HG02798 (cell line): ENCODE measurements around the gene ITPKA.
"Not testable (repeated sequence)": the region's sequence is repeated elsewhere in the genome, so short reads cannot be mapped to it uniquely, and the experiment has no call there.

Source experiments
- ATAC-seq: cut with Tn5 transposase; IDR thresholded peaks from one replicate; pipeline ENCODE4 v1.9.1; 2021; ENCODE audit warnings: mild to moderate bottlenecking; ENCODE audit not compliant: unreplicated experiment, poor library complexity

Gene ITPKA

DNA sequence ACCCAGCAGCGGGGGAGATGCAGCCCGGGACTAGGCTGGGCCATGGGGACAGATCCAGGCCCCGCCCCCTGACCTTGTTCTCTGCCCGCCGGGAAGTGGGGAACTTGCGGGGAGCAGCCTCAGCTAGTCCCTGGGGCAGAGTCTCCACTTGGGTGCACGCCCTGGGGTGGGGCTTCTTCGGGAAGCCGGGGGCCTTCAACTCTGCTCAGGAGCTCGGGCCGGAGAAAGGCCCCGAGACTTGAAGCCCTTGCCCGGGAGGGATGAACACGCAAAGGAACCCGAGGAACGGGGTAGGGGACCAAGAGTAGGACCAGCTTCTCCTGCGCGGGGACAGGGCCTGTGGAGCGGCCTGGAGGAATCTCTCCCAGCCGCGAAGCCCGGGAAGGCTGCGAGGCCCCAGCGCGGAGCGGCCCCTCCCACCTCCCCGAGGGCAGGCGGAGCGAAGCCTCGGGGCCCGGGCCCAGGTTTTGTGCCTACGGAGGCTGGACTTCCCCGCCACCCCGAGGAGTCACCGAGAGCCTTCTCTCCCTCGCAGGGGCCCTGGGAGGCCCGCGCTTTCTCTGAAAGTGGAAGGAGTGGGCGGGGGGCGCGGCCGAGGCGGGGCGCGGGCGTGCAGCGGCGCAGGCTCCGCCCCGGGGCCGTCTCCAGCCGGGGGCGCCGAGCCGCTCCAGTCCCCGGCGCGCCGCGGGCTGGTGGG, at the start of gene ITPKA:
Gene ITPKA, plus strand, starts transcription at position 670 of the 697 bp plus-strand sequence. CDS start 54 bp downstream, outside the sequence.
- ATAC-seq: peak; percentile 83

DNA sequence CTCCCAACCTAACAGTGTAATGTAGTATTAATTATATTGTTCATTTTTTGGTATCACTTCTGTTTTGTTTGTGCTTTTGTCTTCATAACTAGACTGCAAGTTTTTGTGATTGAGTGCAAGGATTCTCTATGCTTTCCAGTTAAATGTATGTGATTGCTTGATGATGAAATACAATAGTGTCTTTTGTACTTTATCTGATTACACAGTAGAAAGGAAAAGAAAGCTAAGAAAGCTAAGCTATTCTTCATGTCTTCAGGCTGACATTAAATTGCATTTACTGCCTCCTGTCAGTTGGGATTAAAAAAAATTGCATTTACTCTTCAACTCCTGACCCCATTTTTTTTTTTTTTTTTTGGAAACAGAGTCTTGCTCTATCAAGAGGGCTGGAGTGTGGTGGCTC, 48.3 kb upstream of the ITPKA start:
- ATAC-seq: no peak

DNA sequence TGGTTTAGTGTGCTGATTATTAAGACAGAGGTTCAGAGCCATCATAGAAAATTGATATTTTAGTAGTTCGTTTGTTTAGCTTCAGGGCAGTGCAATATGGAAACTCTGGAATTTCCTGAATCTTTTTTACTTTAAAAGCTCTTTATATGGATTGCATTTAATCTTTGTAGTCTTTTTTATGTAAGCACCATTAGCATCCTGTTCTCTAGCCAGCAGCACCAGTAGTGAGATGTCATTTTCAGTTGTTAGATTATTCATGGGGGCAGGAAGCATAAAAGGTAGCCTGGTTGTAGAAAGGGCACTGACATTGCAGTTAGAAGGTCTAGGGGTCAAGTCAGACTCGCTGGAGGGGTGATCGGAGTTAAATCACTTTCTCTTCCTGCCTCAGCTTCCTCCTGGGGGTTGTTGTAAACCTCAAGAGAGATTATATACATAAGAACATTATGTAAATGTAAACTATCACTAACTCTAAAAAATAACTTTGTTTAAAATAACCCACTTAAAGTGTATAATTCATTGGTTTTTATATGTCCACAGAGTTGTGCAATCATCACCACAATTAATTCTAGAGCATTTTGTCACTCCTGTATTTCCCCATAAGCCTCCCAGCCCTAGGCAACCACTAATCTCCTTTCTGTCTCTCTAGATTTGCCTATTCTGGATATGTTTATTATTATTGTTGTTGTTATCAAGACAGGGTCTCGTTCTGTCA, 31.4 kb upstream of the ITPKA start:
- no peak for ATAC-seq

DNA sequence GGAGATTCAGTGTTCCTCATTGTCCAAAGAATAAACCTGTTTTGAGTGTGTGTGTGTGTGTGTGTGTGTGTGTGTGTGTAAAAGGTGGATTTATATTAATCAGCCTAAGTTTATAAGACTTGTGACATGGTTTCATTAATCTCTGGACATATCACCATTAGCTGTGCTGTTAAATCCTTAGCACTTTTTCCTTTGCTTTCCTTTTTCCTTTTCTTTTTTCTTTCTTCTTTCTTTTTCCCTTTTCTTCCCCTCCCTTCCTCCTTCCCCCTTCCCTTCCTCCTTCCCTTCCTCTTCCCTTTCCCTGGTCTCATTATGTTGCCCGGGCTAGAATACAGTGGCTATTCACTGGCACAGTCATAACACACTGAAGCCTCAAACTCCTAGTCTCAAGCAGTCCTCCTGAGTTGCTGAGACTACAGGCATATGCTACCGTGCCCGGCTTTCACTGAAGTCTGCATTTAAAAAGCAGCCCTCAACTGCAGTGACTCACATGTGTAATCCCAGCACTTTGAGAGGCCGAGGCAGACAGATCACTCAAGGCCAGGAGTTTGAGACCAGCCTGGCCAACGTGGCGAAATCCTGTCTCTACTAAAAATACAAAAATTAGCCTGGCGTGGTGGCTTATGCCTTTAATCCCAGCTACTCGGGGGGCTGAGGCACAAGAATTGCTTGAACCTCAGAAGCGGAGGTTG, 28.6 kb upstream of the ITPKA start:
- no peak for ATAC-seq

DNA sequence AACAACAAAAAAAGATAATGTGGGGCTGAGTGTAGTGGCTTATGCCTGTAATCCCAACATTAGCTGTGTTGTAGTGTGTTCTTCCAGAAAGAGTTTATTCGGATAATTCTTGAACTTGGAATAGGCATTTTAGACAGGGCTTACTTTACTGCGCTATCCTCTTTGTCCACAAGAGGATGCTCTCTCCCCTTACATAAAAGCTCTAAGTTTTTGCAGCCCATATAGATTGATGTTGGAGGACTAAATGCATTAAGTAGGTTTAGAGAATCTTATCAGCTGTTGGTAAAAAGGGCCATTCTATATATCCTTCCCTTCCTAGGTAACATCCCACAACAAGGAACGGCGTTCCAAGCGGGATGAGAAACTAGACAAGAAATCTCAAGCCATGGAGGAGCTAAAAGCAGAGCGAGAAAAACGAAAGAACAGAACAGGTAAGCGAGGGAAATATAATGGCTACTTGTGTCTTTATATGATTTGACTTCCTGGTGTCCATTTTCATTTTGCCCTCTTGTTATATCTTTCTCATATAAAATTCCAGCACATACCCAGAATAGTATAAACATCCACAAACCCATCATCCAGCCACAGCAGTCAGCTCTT, 27.8 kb upstream of the ITPKA start:
- ATAC-seq: no peak

DNA sequence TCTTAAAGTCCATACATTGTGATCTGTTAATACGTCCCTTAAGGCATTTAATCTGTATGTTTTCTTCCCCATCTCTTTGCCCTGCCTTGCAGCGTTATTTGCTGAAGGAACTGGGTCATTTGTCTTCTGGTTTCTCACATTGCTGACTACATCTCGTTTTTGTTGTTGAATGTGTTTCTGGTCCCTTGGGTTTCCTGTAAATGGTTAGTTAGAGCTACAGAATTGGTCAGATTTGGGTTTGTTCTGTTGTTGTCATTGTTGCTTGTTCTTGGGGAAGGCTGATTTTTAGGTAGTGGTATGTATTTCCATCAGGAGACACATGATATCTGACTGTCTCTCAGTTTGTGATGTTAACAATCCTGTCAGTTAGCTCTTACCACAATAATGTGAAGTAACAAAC, 27.0 kb upstream of the ITPKA start:
- ATAC-seq: no peak

DNA sequence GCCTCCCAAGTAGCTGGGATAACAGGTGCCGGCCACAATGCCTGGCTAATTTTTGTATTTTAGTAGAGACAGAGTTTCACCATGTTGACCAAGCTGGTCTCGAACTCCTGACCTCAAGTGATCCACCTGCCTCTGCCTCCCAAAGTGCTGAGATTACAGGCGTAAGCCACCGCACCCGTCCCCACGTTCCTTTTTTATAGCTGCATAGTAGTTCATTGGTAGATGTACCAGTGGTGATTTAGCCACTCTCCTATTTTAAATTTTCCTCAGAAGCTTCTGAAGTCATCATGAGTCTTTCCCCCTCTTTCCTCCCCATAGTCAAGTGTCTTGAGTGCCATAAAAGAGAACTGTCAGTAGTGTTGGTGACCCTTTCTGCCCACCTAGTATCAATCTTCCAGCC, 24.0 kb upstream of the ITPKA start:
- ATAC-seq: not testable (repeated sequence)

DNA sequence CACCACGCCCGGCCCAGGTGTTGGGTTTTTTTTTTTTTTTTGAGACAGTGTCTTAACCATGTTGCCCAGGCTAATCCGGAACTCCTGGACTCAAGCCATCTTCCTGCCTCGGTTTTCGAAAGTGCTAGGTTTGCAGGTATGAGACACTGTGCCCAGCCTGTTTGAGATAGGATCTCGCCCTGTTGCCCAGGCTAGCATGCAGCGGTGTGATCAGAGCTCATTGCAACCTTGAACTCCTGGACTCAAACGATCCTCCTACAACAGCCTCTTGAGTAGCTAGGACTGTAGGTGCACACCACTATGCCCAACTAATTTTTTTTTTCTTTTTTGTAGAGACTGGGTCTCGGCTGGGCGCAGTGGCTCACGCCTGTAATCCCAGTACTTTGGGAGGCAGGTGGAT, 20.3 kb upstream of the ITPKA start:
- ATAC-seq: no peak

DNA sequence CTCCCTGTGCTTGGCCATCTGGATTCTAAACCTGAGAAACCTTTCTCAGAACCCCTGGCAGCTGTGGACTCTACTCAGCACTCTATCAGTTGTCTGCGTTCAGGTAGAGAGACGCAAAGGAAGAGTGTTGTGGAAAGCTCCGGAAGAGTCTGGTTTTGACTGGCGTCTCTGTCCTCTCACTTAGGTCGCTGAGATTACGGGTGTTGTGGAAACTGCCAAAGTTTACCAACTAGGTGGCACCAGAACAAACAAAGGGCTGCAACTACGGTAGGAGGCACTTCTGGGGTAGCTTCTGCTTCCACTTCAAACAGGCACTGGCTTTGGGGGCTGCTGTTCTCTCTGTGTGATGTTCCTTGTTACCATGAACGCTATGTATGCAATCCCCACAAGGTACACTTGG, 19.2 kb upstream of the ITPKA start:
- no peak for ATAC-seq

DNA sequence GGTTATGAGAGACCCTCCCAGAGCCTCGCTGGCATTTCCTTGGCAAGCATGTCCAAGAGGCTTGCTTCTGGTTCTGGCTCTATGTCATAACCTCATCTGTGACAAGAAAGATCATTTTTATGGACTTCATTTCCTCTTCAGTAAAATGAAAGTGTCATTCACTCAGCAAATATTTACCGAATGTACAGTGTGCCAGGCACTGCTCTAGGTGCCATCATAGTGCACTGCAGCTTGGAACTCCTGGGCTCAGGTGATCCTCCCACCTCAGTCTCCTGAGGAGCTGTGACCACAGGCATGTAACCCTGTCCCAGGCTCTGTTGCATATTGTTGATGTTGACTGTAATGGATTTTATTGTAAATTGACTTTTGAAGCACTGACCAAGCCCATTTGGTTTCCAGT, 18.7 kb upstream of the ITPKA start:
- no peak for ATAC-seq

DNA sequence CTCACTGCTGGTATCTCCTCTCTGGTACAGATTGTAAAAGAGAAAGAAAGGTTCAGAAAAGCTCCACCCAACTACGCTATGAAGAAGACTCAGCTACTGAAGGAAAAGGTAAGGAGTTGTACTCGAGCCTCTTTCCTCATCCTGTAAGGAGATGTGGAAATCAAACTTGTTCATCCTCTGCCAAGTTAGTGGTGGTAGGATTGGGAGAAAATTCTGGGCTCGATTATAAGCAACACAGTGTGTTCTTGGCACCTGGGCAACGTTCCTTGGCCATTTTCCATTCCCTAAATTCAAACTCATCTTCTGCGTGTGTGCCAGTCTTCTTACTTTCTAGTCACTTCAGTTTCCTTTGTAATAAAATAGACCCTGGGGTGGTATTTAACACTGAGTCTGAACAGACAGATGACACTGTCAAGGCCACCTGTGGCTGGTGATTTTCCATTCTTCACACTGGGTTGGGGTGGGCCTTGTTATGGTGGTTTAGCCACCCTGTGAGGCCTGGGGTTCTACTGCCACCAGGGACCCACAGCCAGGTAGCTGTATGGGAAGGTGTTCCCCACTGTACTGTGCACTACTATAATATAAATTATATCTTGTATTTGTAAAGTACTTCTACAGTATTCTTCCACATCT, 17.1 kb upstream of the ITPKA start:
- no peak for ATAC-seq

DNA sequence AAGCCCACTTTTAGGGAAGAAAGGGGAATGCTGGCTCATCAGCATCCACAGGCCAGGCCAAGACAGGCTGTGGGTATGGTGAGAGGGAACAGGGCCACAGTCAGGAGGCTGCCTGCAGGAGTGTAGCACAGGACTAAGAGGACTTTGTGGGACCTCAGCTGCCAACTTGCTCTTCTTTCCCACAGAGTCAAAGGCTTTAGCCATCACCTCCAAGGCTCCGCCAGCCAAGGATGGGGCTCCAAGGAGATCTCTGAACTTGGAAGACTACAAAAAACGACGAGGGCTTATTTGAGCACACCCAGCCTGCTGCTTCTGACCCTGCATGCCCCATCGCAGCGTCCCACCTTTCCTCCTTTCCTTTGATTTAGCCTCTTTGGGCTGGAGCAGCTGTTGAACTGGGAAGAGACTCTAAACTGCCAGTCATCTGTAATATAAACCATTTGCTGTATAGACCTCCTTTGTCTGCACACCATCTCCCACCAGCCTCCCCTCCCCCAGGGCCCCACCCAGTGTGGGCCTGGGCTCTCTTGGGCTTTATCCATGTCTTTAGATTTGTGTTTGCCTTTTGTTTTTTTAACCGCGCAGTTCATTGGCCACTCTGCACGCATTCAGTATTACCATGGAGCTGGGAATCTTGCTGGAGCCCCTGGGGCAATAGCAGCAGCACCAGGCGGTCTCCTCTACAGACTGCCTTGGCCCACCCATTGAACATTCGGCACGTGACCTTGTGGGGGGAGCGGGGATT, 13.1 kb upstream of the ITPKA start:
- ATAC-seq: no peak

DNA sequence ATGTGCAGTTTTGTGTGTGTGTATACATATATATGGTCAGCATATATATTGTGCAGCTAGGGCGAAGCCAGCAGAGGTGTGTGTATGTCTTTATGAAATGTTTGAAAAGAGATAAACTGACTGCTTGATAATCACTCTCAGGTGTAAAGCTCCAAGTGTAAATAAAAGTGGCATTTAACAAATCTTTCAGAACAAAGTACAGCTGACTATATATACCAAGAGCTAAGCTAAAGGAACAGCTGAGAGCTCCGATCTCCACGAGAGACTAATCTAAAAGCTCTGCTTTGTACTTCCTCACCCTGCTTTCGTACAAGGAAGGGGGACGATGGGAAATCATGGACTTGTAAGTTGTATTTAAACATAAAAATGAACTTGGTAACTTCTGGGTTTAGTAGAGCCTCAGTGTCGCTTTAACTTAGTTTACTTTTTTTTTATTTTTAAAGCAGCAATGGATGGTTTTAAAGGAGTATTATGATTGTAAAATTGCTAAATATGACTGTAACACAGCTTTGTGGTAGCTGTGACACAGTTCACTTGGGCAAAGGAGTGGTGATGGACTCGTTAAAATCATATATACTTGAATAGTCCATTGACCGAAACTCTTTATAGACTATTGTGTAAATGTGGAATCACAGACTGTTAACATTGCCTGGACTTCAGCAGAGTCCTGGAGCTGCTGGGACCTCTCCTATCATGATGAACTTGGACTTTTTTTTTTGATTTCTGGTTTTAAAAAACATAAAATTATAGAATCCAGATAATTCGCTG, 11.4 kb upstream of the ITPKA start:
- ATAC-seq: no peak

DNA sequence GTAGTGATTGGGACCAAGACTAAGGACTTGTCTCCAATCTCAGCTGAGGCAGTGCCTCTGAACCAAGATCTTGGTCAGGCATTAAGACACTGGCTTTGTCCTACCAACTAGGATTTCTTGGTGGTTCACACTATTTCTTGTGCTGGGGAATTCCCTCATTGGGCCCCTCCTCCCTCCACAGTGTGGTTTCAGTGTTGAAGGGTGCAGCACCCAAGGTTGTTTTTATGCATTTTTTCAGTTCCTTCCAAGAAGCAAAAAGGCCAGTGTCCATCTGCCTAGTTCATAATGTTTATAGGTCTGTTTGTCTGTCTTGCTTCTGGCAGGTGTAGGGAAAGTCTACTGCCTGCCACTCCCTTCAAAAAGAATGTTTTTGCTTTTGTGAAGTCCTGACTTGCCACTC, 10.6 kb upstream of the ITPKA start:
- peak; percentile 80 for ATAC-seq

DNA sequence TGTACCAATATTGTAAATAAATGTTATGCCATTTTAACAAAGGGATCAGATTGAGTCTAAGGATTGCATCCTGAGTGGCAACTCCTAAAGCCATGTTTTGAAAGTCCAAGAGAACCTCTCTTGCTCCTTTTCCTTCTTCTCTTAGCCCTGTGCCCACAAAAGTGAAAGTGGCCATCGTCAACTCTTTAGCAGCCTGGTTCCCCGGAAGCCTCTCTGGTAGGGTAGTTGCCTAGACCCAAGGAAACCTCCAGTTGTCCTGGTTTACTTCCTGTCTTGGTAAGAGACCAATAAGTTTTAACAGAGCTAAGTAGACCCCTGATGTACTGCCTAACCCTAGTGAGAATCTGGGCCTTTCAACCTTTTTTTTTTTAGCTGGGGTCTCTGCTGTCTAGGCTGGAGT, 10.2 kb upstream of the ITPKA start:
- no peak for ATAC-seq

DNA sequence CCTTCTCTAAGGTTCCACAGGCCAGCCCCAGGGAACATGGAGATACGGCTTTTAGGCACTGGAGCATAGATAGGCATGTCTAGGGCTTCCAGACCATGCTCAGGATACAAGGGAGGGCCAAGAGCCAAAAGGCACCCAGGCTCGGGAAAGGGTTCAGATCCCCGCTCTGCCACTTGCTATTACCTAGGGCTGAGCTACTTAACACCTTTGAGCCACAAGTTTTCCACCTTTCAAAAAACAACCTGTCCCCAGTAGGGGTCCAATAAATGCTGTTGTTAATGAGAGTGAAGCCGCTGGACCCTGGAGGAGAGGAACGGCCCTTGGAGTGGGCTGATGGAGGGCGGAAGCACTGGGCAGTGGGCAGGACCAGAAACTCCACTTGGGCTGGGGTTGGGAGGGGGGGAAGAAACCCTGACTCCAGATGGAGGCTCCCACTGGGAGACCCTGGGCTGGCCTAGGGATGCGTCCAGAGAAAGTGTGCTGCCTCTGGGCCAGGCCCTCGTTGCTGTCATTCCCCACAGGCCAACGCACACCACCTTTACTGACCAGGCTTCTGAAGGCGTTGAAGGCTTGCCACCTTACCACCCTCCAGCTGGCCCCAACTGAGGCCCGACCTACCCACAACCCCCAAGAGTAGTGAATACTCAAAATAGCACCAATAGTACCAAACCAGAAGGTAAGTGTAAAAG, 8.6 kb upstream of the ITPKA start:
- ATAC-seq: no peak

DNA sequence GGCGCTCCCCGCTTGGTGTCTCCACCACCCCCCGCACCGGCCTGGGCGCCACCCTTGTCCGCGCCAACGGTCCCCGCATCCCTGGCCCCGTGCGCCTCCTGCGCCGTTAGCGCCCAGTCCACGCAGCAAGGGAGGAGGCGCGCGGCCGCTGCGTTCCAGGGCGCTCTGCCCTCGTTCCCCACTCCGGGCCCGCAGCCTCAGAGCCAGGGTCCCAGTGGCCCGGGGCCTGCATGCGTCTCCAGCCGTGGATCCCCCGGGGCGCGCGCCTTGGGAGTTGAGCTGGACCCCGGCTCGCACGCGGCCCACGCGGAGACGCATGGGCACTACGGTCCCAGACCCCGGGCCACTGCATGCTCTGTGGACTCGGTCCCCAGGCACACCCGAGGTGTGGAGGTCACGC, 7.4 kb upstream of the ITPKA start:
- ATAC-seq: no peak

DNA sequence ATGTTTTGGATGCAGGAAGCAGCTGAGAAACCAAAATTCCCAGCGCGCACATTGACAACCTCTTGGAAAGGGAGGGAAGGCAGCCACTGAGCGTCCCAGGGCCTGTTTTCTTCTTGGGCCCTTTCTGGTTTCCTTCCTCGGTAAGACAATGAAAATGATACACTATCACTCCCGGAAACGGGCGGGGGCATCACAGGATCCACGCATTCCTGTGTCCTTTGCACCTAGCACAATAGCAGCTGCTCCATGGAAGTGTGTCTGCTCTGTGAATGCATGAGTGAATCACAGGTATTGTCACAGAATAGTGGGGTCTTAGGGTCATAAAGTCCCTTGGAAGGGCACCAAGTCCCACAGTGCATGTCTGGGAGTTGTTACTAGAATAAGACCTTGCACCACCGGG, 6.3 kb upstream of the ITPKA start:
- no peak for ATAC-seq

DNA sequence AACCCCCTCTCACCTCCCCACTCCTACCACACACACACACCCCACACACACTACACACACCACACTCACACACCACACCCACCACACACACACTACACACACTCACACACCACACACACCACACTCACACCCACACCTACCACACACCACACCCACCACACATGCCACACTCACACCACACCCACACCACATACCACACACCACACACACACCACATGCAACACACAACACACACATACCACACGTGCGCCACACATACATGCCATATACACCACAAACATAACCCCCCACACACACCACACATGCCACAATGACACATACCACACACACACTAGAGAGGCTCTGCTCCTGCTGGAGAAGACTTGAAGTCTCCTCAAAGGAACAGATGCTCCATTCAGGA, 5.9 kb upstream of the ITPKA start:
- no peak for ATAC-seq
